Neural cell (in vitro differentiated cells): ENCODE measurements around the gene ADIPOR2. TPM values are rescaled to one million over a fixed set of nuclear protein-coding genes. Genes with fewer than 3 reads are reported as not detected.

Source experiments
- H2AFZ ChIP-seq: fragments of 200-600, 300-800 bp; sonication (generic), shearing (Covaris generic); 2 replicates; pipeline ENCODE4 v1.6.0; 2014; ENCODE audit warnings: low read depth, mild to moderate bottlenecking, antibody characterized with exemption, low read length, moderate library complexity
- H3F3A ChIP-seq: fragments of 200-600 bp; shearing (Covaris generic); 2 replicates; pipeline ENCODE4 v1.6.1; 2016; ENCODE audit warnings: mild to moderate bottlenecking, moderate library complexity, mixed read lengths, antibody characterized with exemption, low read length; ENCODE audit not compliant: insufficient read depth, poor library complexity, severe bottlenecking
- H3K27ac ChIP-seq: fragments of 200-600, 300-800 bp; sonication (generic), shearing (Covaris generic); 2 replicates; pipeline ENCODE4 v1.5.1; 2014; ENCODE audit warnings: mild to moderate bottlenecking, low read length, moderate library complexity
- H3K27me3 ChIP-seq: fragments of 300-800, 200-600 bp; sonication (generic), shearing (Covaris generic); 2 replicates; pipeline ENCODE4 v1.6.0; 2014; ENCODE audit warnings: mild to moderate bottlenecking, low read depth, low read length, moderate library complexity; ENCODE audit not compliant: insufficient read depth
- H3K36me3 ChIP-seq: fragments of 300-800, 200-600 bp; sonication (generic), shearing (Covaris generic); 2 replicates; pipeline ENCODE4 v1.5.1; 2014; ENCODE audit warnings: mild to moderate bottlenecking, antibody characterized with exemption, low read length, moderate library complexity; ENCODE audit not compliant: insufficient read depth
- H3K4me2 ChIP-seq: fragments of 300-800, 200-600 bp; sonication (generic), shearing (Covaris generic); 2 replicates; pipeline ENCODE4 v1.6.0; 2014; ENCODE audit warnings: mild to moderate bottlenecking, low read length
- H3K4me3 ChIP-seq: fragments of 300-800, 200-600 bp; sonication (generic), shearing (Covaris generic); 2 replicates; pipeline ENCODE4 v1.5.1; 2014; ENCODE audit warnings: mild to moderate bottlenecking, low read length, moderate library complexity
- H3K79me2 ChIP-seq: fragments of 200-600 bp; shearing (Covaris generic); replicated peaks from 2 replicates; pipeline ENCODE4 v1.6.0; 2014; ENCODE audit warnings: mild to moderate bottlenecking, low read length, moderate library complexity; ENCODE audit not compliant: insufficient read depth
- H3K9ac ChIP-seq: fragments of 300-800, 200-600 bp; sonication (generic), shearing (Covaris generic); 2 replicates; pipeline ENCODE4 v1.6.1; 2016; ENCODE audit warnings: mild to moderate bottlenecking, low read length, mixed read lengths
- H3K9me2 ChIP-seq: fragments of 200-600 bp; shearing (Covaris generic); 2 replicates; pipeline ENCODE4 v1.6.1; 2016; ENCODE audit warnings: mild to moderate bottlenecking, low read length, mixed read lengths; ENCODE audit not compliant: insufficient read depth
- H3K9me3 ChIP-seq: fragments of 200-600, 300-800 bp; sonication (generic), shearing (Covaris generic); 2 replicates; pipeline ENCODE4 v1.6.1; 2016; ENCODE audit warnings: mild to moderate bottlenecking, mixed run types, low read length, moderate library complexity, mixed read lengths
- H4K20me1 ChIP-seq: fragments of 200-600 bp; shearing (Covaris generic); 2 replicates; pipeline ENCODE4 v1.6.1; 2016; ENCODE audit warnings: mild to moderate bottlenecking, mixed run types; ENCODE audit not compliant: insufficient read depth
- EP300 ChIP-seq: fragments of 450-650 bp; conservative IDR thresholded peaks from 2 replicates; pipeline ENCODE4 v1.6.1; 2014; ENCODE audit warnings: antibody characterized with exemption, mild to moderate bottlenecking, moderate library complexity; ENCODE audit not compliant: poor library complexity, severe bottlenecking
- EZH2 ChIP-seq: fragments of 200-600, 300-800 bp; shearing (Covaris generic), sonication (generic); IDR thresholded peaks from 2 replicates; pipeline ENCODE4 v1.6.1; 2014; ENCODE audit warnings: antibody characterized with exemption, low read length, borderline replicate concordance, mild to moderate bottlenecking; ENCODE audit not compliant: insufficient read depth, poor library complexity, severe bottlenecking
- MXI1 ChIP-seq: fragments of 450-650 bp; conservative IDR thresholded peaks from 2 replicates; pipeline ENCODE4 v1.6.1; 2014; ENCODE audit warnings: antibody characterized with exemption, mild to moderate bottlenecking; ENCODE audit not compliant: poor library complexity, severe bottlenecking
- POLR2AphosphoS5 ChIP-seq: IDR thresholded peaks from 2 replicates; pipeline ENCODE4 v1.6.1; 2012
- RAD21 ChIP-seq: fragments of 450-650 bp; conservative IDR thresholded peaks from 2 replicates; pipeline ENCODE4 v1.6.1; 2014; ENCODE audit warnings: antibody characterized with exemption, mild to moderate bottlenecking, moderate library complexity
- SMC3 ChIP-seq: fragments of 450-650 bp; conservative IDR thresholded peaks from 2 replicates; pipeline ENCODE4 v1.6.1; 2014; ENCODE audit warnings: antibody characterized with exemption, mild to moderate bottlenecking, moderate library complexity; ENCODE audit not compliant: poor library complexity
- TAF1 ChIP-seq: IDR thresholded peaks from 2 replicates; pipeline ENCODE4 v1.6.1; 2012; ENCODE audit warnings: low read depth
- polyA plus RNA-seq: library from polyadenylated mRNA; depleted of rRNA; stranded (reverse); fragments of >200 nt; gene quantifications from 2 replicates; pipeline ENCODE4 v1.2.3, GENCODE V29; 2014
- TF ChIP-seq, protein P1 (sequence below): IDR thresholded peaks from 2 replicates; pipeline ENCODE4 v1.6.1; 2012; ENCODE audit warnings: borderline replicate concordance
- TF ChIP-seq, protein P2 (sequence below): fragments of 450-650 bp; IDR thresholded peaks from 2 replicates; pipeline ENCODE4 v1.5.1; 2014; ENCODE audit warnings: antibody characterized with exemption, mild to moderate bottlenecking, moderate library complexity; ENCODE audit not compliant: poor library complexity, severe bottlenecking

ADIPOR2 gene
- polyA plus RNA-seq, 1 donor from 2014 or later, result 18.5 TPM

DNA sequence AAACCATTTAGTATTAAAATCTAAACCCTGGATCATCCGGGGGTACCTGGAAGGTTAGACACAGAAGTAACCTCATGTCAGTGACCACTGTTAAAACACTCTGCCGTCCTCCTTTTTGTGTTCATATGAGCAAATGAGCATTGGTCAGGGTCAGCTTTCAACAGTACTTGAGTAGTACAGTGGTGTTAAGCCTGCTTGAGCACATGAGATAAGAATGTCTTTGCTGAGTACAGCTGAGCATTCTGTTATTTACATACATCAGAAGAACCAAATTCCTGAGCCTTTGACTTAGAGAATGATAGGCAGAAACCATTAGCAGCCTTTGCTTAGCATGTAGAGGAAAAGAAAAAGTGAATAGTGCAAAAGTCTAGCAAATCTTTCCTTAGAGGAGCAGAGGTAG, 90.9 kb downstream of the ADIPOR2 start:
- Histone ChIP-seq H3K9me3 (no peaks in the 10 kb centered on the region), H3K27ac (no peak overlapping the region), H3K4me2 (no peak overlapping the region), H3K36me3 (no peaks in the 10 kb centered on the region), H3K79me2 (no peaks in the 10 kb centered on the region), H4K20me1 (no peaks in the 10 kb centered on the region), H3K9ac (no peak overlapping the region), H2AFZ (no peak overlapping the region), H3F3A (no peaks in the 10 kb centered on the region), H3K9me2 (no peaks in the 10 kb centered on the region), H3K27me3 (no peaks in the 10 kb centered on the region), H3K4me3 (no peak overlapping the region)
- TF ChIP-seq EZH2 (no peak), POLR2AphosphoS5 (no peak), EP300 (no peak), TAF1 (no peak), MXI1 (no peak)
- TF ChIP-seq, protein P1, sequence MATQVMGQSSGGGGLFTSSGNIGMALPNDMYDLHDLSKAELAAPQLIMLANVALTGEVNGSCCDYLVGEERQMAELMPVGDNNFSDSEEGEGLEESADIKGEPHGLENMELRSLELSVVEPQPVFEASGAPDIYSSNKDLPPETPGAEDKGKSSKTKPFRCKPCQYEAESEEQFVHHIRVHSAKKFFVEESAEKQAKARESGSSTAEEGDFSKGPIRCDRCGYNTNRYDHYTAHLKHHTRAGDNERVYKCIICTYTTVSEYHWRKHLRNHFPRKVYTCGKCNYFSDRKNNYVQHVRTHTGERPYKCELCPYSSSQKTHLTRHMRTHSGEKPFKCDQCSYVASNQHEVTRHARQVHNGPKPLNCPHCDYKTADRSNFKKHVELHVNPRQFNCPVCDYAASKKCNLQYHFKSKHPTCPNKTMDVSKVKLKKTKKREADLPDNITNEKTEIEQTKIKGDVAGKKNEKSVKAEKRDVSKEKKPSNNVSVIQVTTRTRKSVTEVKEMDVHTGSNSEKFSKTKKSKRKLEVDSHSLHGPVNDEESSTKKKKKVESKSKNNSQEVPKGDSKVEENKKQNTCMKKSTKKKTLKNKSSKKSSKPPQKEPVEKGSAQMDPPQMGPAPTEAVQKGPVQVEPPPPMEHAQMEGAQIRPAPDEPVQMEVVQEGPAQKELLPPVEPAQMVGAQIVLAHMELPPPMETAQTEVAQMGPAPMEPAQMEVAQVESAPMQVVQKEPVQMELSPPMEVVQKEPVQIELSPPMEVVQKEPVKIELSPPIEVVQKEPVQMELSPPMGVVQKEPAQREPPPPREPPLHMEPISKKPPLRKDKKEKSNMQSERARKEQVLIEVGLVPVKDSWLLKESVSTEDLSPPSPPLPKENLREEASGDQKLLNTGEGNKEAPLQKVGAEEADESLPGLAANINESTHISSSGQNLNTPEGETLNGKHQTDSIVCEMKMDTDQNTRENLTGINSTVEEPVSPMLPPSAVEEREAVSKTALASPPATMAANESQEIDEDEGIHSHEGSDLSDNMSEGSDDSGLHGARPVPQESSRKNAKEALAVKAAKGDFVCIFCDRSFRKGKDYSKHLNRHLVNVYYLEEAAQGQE, result no peak

DNA sequence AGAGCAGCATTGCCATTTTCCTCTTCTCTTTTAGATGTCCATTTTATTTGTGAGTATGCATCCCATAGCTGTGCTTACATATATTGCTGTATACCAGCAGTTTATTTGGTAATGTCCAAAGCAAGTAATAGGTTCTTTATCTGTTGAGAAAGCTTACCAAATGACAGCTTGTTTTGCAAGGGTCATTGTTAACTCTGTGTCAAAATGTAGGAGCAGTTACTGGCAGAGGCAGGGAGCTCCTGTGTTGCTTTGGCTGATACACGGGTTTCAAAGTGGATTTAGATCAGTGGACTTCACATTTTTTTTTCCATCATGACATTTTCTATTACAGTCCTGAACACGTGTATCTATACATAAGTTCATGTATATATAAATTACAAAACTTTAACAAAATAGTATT, 91.3 kb downstream of the ADIPOR2 start:
- H4K20me1 ChIP-seq, result no peaks in the 10 kb centered on the region
- H3K4me3 ChIP-seq, result no peak overlapping the region
- H3K36me3 ChIP-seq, result no peaks in the 10 kb centered on the region
- H3K9me2 ChIP-seq, result no peaks in the 10 kb centered on the region
- H3K27ac ChIP-seq, result no peak overlapping the region
- no peaks in the 10 kb centered on the region for H3K9me3 ChIP-seq
- TF ChIP-seq POLR2AphosphoS5 (no peak), SMC3 (no peak), TAF1 (no peak), EZH2 (no peak), RAD21 (no peak)
- TF ChIP-seq, protein P1, result no peak
- TF ChIP-seq, protein P2, sequence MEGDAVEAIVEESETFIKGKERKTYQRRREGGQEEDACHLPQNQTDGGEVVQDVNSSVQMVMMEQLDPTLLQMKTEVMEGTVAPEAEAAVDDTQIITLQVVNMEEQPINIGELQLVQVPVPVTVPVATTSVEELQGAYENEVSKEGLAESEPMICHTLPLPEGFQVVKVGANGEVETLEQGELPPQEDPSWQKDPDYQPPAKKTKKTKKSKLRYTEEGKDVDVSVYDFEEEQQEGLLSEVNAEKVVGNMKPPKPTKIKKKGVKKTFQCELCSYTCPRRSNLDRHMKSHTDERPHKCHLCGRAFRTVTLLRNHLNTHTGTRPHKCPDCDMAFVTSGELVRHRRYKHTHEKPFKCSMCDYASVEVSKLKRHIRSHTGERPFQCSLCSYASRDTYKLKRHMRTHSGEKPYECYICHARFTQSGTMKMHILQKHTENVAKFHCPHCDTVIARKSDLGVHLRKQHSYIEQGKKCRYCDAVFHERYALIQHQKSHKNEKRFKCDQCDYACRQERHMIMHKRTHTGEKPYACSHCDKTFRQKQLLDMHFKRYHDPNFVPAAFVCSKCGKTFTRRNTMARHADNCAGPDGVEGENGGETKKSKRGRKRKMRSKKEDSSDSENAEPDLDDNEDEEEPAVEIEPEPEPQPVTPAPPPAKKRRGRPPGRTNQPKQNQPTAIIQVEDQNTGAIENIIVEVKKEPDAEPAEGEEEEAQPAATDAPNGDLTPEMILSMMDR, result no peak
- H3K79me2 ChIP-seq, result no peaks in the 10 kb centered on the region
- H3K9ac ChIP-seq, result no peak overlapping the region
- no peaks in the 10 kb centered on the region for H3K27me3 ChIP-seq
- no peak overlapping the region for H3K4me2 ChIP-seq
- no peak overlapping the region for H2AFZ ChIP-seq
- no peaks in the 10 kb centered on the region for H3F3A ChIP-seq
